COR-L47 (cell line): ENCODE results near the gene FMN1.

Source experiments
- DNase-seq: peaks from one replicate; lab custom pipeline; 2025; lab: John Stamatoyannopoulos, UW

FMN1 gene

GRCh38 chr15:32775103-32775502, 419.4 kb downstream of the FMN1 start:
- DNase-seq: no peak

GRCh38 chr15:32774022-32774421, 420.5 kb downstream of the FMN1 start:
- no peak for DNase-seq

GRCh38 chr15:32767236-32767635, 427.3 kb downstream of the FMN1 start:
- no peak for DNase-seq

- DNase-seq: no peak
These were observed 428.4 kb downstream of the FMN1 start for GRCh38 chr15:32766101-32766500.

GRCh38 chr15:32765236-32765635, 429.3 kb downstream of the FMN1 start:
- DNase-seq: no peak

- DNase-seq: no peak
These were observed 431.2 kb downstream of the FMN1 start for GRCh38 chr15:32763295-32763694.

GRCh38 chr15:32757426-32757825, 437.1 kb downstream of the FMN1 start:
- no peak for DNase-seq

GRCh38 chr15:32750979-32751378, 443.5 kb downstream of the FMN1 start:
- no peak for DNase-seq

GRCh38 chr15:32747921-32748342, 446.6 kb downstream of the FMN1 start:
- DNase-seq: no peak

- no peak for DNase-seq
These were observed 448.2 kb downstream of the FMN1 start for GRCh38 chr15:32746116-32746857.

GRCh38 chr15:32743411-32744140, 450.9 kb downstream of the FMN1 start:
- peak; percentile 69 for DNase-seq

GRCh38 chr15:32739522-32740063, 454.9 kb downstream of the FMN1 start:
- no peak for DNase-seq

- DNase-seq: no peak
These were observed 455.8 kb downstream of the FMN1 start for GRCh38 chr15:32738666-32739065.

- DNase-seq: no peak
These were observed 457.2 kb downstream of the FMN1 start for GRCh38 chr15:32737304-32737703.

GRCh38 chr15:32736701-32737061, 457.8 kb downstream of the FMN1 start:
- no peak for DNase-seq

- DNase-seq: no peak
These were observed 458.4 kb downstream of the FMN1 start for GRCh38 chr15:32735989-32736700.

- no peak for DNase-seq
These were observed 461.2 kb downstream of the FMN1 start for GRCh38 chr15:32733281-32733680.

GRCh38 chr15:32732574-32733157, 461.8 kb downstream of the FMN1 start:
- DNase-seq: no peak

GRCh38 chr15:32730677-32731654, 463.5 kb downstream of the FMN1 start:
- no peak for DNase-seq

- no peak for DNase-seq
These were observed 464.7 kb downstream of the FMN1 start for GRCh38 chr15:32729700-32730395.
